ENCODE results near the gene CDH15. TPM values are rescaled to one million over a fixed set of nuclear protein-coding genes. Genes with fewer than 3 reads are reported as not detected.
A peak's percentile ranks its signal among the peaks of the same experiment; 100 is the strongest.

Gene CDH15
- polyA plus RNA-seq, 1 donor = 1.1 TPM

GRCh38 chr16:89140981-89141883 is 30.3 kb upstream of the CDH15 start:
- Histone ChIP-seq H3K27ac (ENCODE audit: low read length) (no peak overlapping the region), H3K36me3 (ENCODE audit: control insufficient read depth, insufficient read depth, low read length) (peaks cover 64% of the 10 kb centered on the region), H3K4me1 (ENCODE audit: control insufficient read depth, insufficient read depth, low read length) (no peaks in the 10 kb centered on the region), H3K9me3 (ENCODE audit: control insufficient read depth, low read depth, low read length) (peaks cover 9% of the 10 kb centered on the region), H3K4me3 (ENCODE audit: low read length) (no peak overlapping the region), H3K27me3 (ENCODE audit: control insufficient read depth, insufficient read depth, low read length) (no peaks in the 10 kb centered on the region)
- WGBS (ENCODE audit: insufficient coverage, low lambda C conversion rate) = no CpG with 5 or more reads among the region's 31 CpGs
- no peak for DNase-seq

GRCh38 chr16:89141884-89142267 is 29.7 kb upstream of the CDH15 start:
- Histone ChIP-seq H3K4me1 (ENCODE audit: control insufficient read depth, insufficient read depth, low read length) (no peaks in the 10 kb centered on the region), H3K4me3 (ENCODE audit: low read length) (no peak overlapping the region), H3K36me3 (ENCODE audit: control insufficient read depth, insufficient read depth, low read length) (peaks cover 63% of the 10 kb centered on the region), H3K27me3 (ENCODE audit: control insufficient read depth, insufficient read depth, low read length) (no peaks in the 10 kb centered on the region), H3K27ac (ENCODE audit: low read length) (no peak overlapping the region), H3K9me3 (ENCODE audit: control insufficient read depth, low read depth, low read length) (peaks cover 11% of the 10 kb centered on the region)
- DNase-seq = no peak
- no CpG with 5 or more reads among the region's 13 CpGs for WGBS (ENCODE audit: insufficient coverage, low lambda C conversion rate)

- H3K9me3 ChIP-seq (ENCODE audit: control insufficient read depth, low read depth, low read length) = peaks cover 11% of the 10 kb centered on the region
- WGBS (ENCODE audit: insufficient coverage, low lambda C conversion rate) = no CpG with 5 or more reads among the region's 13 CpGs
- H3K4me1 ChIP-seq (ENCODE audit: control insufficient read depth, insufficient read depth, low read length) = no peaks in the 10 kb centered on the region
- H3K4me3 ChIP-seq (ENCODE audit: low read length) = no peak overlapping the region
- H3K27ac ChIP-seq (ENCODE audit: low read length) = no peak overlapping the region
- peak in 1 of 2 donors; percentile 22 for DNase-seq
- no peaks in the 10 kb centered on the region for H3K27me3 ChIP-seq (ENCODE audit: control insufficient read depth, insufficient read depth, low read length)
- peaks cover 61% of the 10 kb centered on the region for H3K36me3 ChIP-seq (ENCODE audit: control insufficient read depth, insufficient read depth, low read length)
Measured at GRCh38 chr16:89142474-89143195, 28.9 kb upstream of the CDH15 start.

- H3K36me3 ChIP-seq (ENCODE audit: control insufficient read depth, insufficient read depth, low read length) = peaks cover 57% of the 10 kb centered on the region
- H3K27ac ChIP-seq (ENCODE audit: low read length) = no peak overlapping the region
- H3K4me1 ChIP-seq (ENCODE audit: control insufficient read depth, insufficient read depth, low read length) = no peaks in the 10 kb centered on the region
- no CpG with 5 or more reads among the region's 17 CpGs for WGBS (ENCODE audit: insufficient coverage, low lambda C conversion rate)
- H3K27me3 ChIP-seq (ENCODE audit: control insufficient read depth, insufficient read depth, low read length) = no peaks in the 10 kb centered on the region
- H3K4me3 ChIP-seq (ENCODE audit: low read length) = no peak overlapping the region
- H3K9me3 ChIP-seq (ENCODE audit: control insufficient read depth, low read depth, low read length) = peaks cover 11% of the 10 kb centered on the region
- no peak for DNase-seq
Measured at GRCh38 chr16:89143201-89143741, 28.3 kb upstream of the CDH15 start.

GRCh38 chr16:89143911-89144675 is 27.5 kb upstream of the CDH15 start:
- Histone ChIP-seq H3K4me3 (ENCODE audit: low read length) (no peak overlapping the region), H3K9me3 (ENCODE audit: control insufficient read depth, low read depth, low read length) (peaks cover 13% of the 10 kb centered on the region), H3K27ac (ENCODE audit: low read length) (no peak overlapping the region), H3K27me3 (ENCODE audit: control insufficient read depth, insufficient read depth, low read length) (no peaks in the 10 kb centered on the region), H3K4me1 (ENCODE audit: control insufficient read depth, insufficient read depth, low read length) (no peaks in the 10 kb centered on the region), H3K36me3 (ENCODE audit: control insufficient read depth, insufficient read depth, low read length) (peaks cover 56% of the 10 kb centered on the region)
- DNase-seq = no peak
- WGBS (ENCODE audit: insufficient coverage, low lambda C conversion rate) = no CpG with 5 or more reads among the region's 22 CpGs

GRCh38 chr16:89144681-89145080 is 26.9 kb upstream of the CDH15 start:
- no peak for DNase-seq
- Histone ChIP-seq H3K27ac (ENCODE audit: low read length) (no peak overlapping the region), H3K4me3 (ENCODE audit: low read length) (no peak overlapping the region), H3K4me1 (ENCODE audit: control insufficient read depth, insufficient read depth, low read length) (no peaks in the 10 kb centered on the region), H3K36me3 (ENCODE audit: control insufficient read depth, insufficient read depth, low read length) (peaks cover 58% of the 10 kb centered on the region), H3K27me3 (ENCODE audit: control insufficient read depth, insufficient read depth, low read length) (no peaks in the 10 kb centered on the region), H3K9me3 (ENCODE audit: control insufficient read depth, low read depth, low read length) (peaks cover 19% of the 10 kb centered on the region)
- no CpG with 5 or more reads among the region's 6 CpGs for WGBS (ENCODE audit: insufficient coverage, low lambda C conversion rate)

- peaks cover 60% of the 10 kb centered on the region for H3K36me3 ChIP-seq (ENCODE audit: control insufficient read depth, insufficient read depth, low read length)
- DNase-seq = no peak
- no CpG with 5 or more reads among the region's 25 CpGs for WGBS (ENCODE audit: insufficient coverage, low lambda C conversion rate)
Measured at GRCh38 chr16:89145406-89146161, 26.0 kb upstream of the CDH15 start.

GRCh38 chr16:89146211-89147005 is 25.1 kb upstream of the CDH15 start:
- no peak for DNase-seq
- no peak overlapping the region for H3K27ac ChIP-seq (ENCODE audit: low read length)

More at GRCh38 chr16:89145406-89146161, 26.0 kb upstream of the CDH15 start:
- Histone ChIP-seq H3K4me3 (ENCODE audit: low read length) (no peak overlapping the region), H3K4me1 (ENCODE audit: control insufficient read depth, insufficient read depth, low read length) (no peaks in the 10 kb centered on the region), H3K27me3 (ENCODE audit: control insufficient read depth, insufficient read depth, low read length) (no peaks in the 10 kb centered on the region), H3K27ac (ENCODE audit: low read length) (no peak overlapping the region), H3K9me3 (ENCODE audit: control insufficient read depth, low read depth, low read length) (peaks cover 27% of the 10 kb centered on the region)

More at GRCh38 chr16:89146211-89147005, 25.1 kb upstream of the CDH15 start:
- H3K27me3 ChIP-seq (ENCODE audit: control insufficient read depth, insufficient read depth, low read length) = no peaks in the 10 kb centered on the region
- no peak overlapping the region for H3K4me3 ChIP-seq (ENCODE audit: low read length)
- peaks cover 63% of the 10 kb centered on the region for H3K36me3 ChIP-seq (ENCODE audit: control insufficient read depth, insufficient read depth, low read length)
- H3K4me1 ChIP-seq (ENCODE audit: control insufficient read depth, insufficient read depth, low read length) = no peaks in the 10 kb centered on the region
- peaks cover 27% of the 10 kb centered on the region for H3K9me3 ChIP-seq (ENCODE audit: control insufficient read depth, low read depth, low read length)
- 100% methylated on average over 1 of the region's 21 CpGs for WGBS (ENCODE audit: insufficient coverage, low lambda C conversion rate)
